Myocyte (in vitro differentiated cells): ENCODE data around the gene ENPP1. TPM values are rescaled to one million over a fixed set of nuclear protein-coding genes. Genes with fewer than 3 reads are reported as not detected.
"Not testable (repeated sequence)": the region's sequence is repeated elsewhere in the genome, so short reads cannot be mapped to it uniquely, and the experiment has no call there.

Experiments used
- DNase-seq: peaks from one replicate; pipeline ENCODE4 v3.0.0-alpha.2; 2012; ENCODE audit warnings: low read depth
- total RNA-seq: library from RNA; depleted of rRNA; stranded (reverse); fragments of >200 nt; gene quantifications from 2 replicates; pipeline ENCODE4 v1.2.3, GENCODE V29; 2014

Gene ENPP1
- total RNA-seq, 1 donor from 2014 or later = 8.3 TPM

GRCh38 chr6:131911951-131912350 is 104.1 kb downstream of the ENPP1 start:
- no peak for DNase-seq

- DNase-seq = no peak
These were observed 106.4 kb downstream of the ENPP1 start for GRCh38 chr6:131914234-131914633.

GRCh38 chr6:131914967-131915751 is 107.3 kb downstream of the ENPP1 start:
- DNase-seq = peak; percentile 89

- DNase-seq = not testable (repeated sequence)
These were observed 108.4 kb downstream of the ENPP1 start for GRCh38 chr6:131916091-131916796.

- DNase-seq = no peak
These were observed 109.0 kb downstream of the ENPP1 start for GRCh38 chr6:131916847-131917246.

GRCh38 chr6:131917318-131917717 is 109.5 kb downstream of the ENPP1 start:
- peak; percentile 82 for DNase-seq

GRCh38 chr6:131917763-131918649 is 110.2 kb downstream of the ENPP1 start:
- no peak for DNase-seq

- no peak for DNase-seq
These were observed 111.0 kb downstream of the ENPP1 start for GRCh38 chr6:131918650-131919355.

GRCh38 chr6:131920656-131921055 is 112.8 kb downstream of the ENPP1 start:
- DNase-seq = no peak

GRCh38 chr6:131923356-131923755 is 115.5 kb downstream of the ENPP1 start:
- DNase-seq = peak; percentile 47

GRCh38 chr6:131924881-131925474 is 117.2 kb downstream of the ENPP1 start:
- DNase-seq = peak; percentile 68

GRCh38 chr6:131929264-131929663 is 121.4 kb downstream of the ENPP1 start:
- DNase-seq = no peak

- no peak for DNase-seq
These were observed 122.2 kb downstream of the ENPP1 start for GRCh38 chr6:131929976-131930375.

GRCh38 chr6:131931063-131931750 is 123.4 kb downstream of the ENPP1 start:
- no peak for DNase-seq

GRCh38 chr6:131936156-131936555 is 128.3 kb downstream of the ENPP1 start:
- DNase-seq = no peak

- no peak for DNase-seq
These were observed 129.4 kb downstream of the ENPP1 start for GRCh38 chr6:131937226-131937625.

GRCh38 chr6:131937703-131938631 is 130.1 kb downstream of the ENPP1 start:
- peak; percentile 49 for DNase-seq
